H1 (cell line): ENCODE measurements around the gene COX14. TPM values are rescaled to one million over a fixed set of nuclear protein-coding genes. Genes with fewer than 3 reads are reported as not detected.

ENCODE experiments used
- CTCF ChIA-PET: fragments of 300-600 bp; sonication (Branson Sonifier 250); formaldehyde crosslinking; loops from one replicate; lab custom pipeline; 2021; ENCODE audit not compliant: partially characterized antibody; lab: Charles Lee
- POLR2A ChIA-PET: fragments of 300-600 bp; sonication (Branson Sonifier 250); formaldehyde crosslinking; loops from one replicate; lab custom pipeline; 2021; ENCODE audit warnings: inconsistent platforms; ENCODE audit not compliant: partially characterized antibody; lab: Charles Lee
- DNase-seq, 2 experiments: peaks; one replicate each; pipeline versions ENCODE4 v3.0.0 to v3.0.0-alpha.2; 2010 to 2022; ENCODE audit warnings: low spot score in 2 of 2, low read depth in 1 of 2, mixed read lengths in 1 of 2
- FAIRE-seq: peaks from 2 replicates; lab custom pipeline; 2011; peaks lifted over from hg19 to GRCh38; lab: Jason Lieb, UNC
- H2AFZ ChIP-seq: 2 replicates; pipeline ENCODE4 v1.8.1; 2012; ENCODE audit warnings: low read length, inconsistent platforms
- H2AK5ac ChIP-seq: 2 replicates; pipeline ENCODE4 v1.6.1; 2013; ENCODE audit warnings: low read depth, low read length
- H2BK120ac ChIP-seq: replicated peaks from 2 replicates; pipeline ENCODE3; 2013; ENCODE audit warnings: low read depth, low read length, inconsistent platforms
- H2BK12ac ChIP-seq: 2 replicates; pipeline ENCODE4 v1.6.1; 2013; ENCODE audit warnings: low read depth, low read length
- H2BK15ac ChIP-seq: 2 replicates; pipeline ENCODE4 v1.6.1; 2013; ENCODE audit warnings: low read length
- H2BK20ac ChIP-seq: 2 replicates; pipeline ENCODE4 v1.6.1; 2013; ENCODE audit warnings: low read length
- H2BK5ac ChIP-seq: 2 replicates; pipeline ENCODE4 v1.6.1; 2013; ENCODE audit warnings: low read depth, low read length
- H3K14ac ChIP-seq: 2 replicates; pipeline ENCODE4 v1.6.1; 2013; ENCODE audit warnings: inconsistent platforms; ENCODE audit not compliant: insufficient read length
- H3K18ac ChIP-seq: 2 replicates; pipeline ENCODE4 v1.6.1; 2013; ENCODE audit warnings: low read length; ENCODE audit errors: extremely low read depth
- H3K23ac ChIP-seq: 2 replicates; pipeline ENCODE4 v1.6.1; 2013; ENCODE audit warnings: inconsistent platforms; ENCODE audit not compliant: insufficient read length
- H3K23me2 ChIP-seq: 2 replicates; pipeline ENCODE4 v1.6.1; 2013; ENCODE audit warnings: low read depth, low read length
- H3K27ac ChIP-seq: 2 replicates; pipeline ENCODE4 v1.6.1; 2011; ENCODE audit warnings: low read depth, low read length, inconsistent platforms
- H3K27me3 ChIP-seq, 4 experiments: replicated peaks in 1 of 4; 1 replicate in 1 of 4; 2 replicates in 3 of 4; pipeline versions ENCODE4 v1.6.1 to v1.8.1; 2011 to 2013; ENCODE audit warnings: low read length in 3 of 4, mild to moderate bottlenecking in 3 of 4, inconsistent platforms in 2 of 4, mixed read lengths in 2 of 4, moderate library complexity in 1 of 4; ENCODE audit not compliant: control insufficient read depth in 3 of 4, insufficient read depth in 3 of 4; ENCODE audit errors: extremely low read depth in 1 of 4
- H3K36me3 ChIP-seq, 4 experiments: 2 replicates each; pipeline versions ENCODE4 v1.6.1 to v1.8.1; 2011 to 2013; ENCODE audit warnings: mild to moderate bottlenecking in 4 of 4, low read length in 3 of 4, moderate library complexity in 2 of 4, control low read depth in 1 of 4, inconsistent platforms in 1 of 4; ENCODE audit not compliant: insufficient read depth in 4 of 4, control insufficient read depth in 2 of 4
- H3K4ac ChIP-seq: replicated peaks from 2 replicates; pipeline ENCODE3; 2013; ENCODE audit warnings: low read length, low read depth, mixed read lengths, inconsistent platforms; ENCODE audit not compliant: insufficient read length
- H3K4me1 ChIP-seq, 4 experiments: replicated peaks in 1 of 4; 1 replicate in 1 of 4; 2 replicates in 3 of 4; pipeline versions ENCODE4 v1.6.1 to v1.8.1; 2011 to 2013; ENCODE audit warnings: low read length in 3 of 4, inconsistent platforms in 2 of 4, mixed read lengths in 1 of 4; ENCODE audit not compliant: insufficient read depth in 4 of 4, control insufficient read depth in 3 of 4
- H3K4me2 ChIP-seq, 2 experiments: 2 replicates each; pipeline versions ENCODE4 v1.6.1 to v1.8.1; 2011 to 2013; ENCODE audit warnings: low read depth in 2 of 2, low read length in 2 of 2, control low read depth in 1 of 2, inconsistent platforms in 1 of 2, mild to moderate bottlenecking in 1 of 2; ENCODE audit not compliant: insufficient read depth in 1 of 2
- H3K4me3 ChIP-seq, 4 experiments: fragments of 200-600, 300-600 bp in 1 of 4; sonication (generic), shearing (Covaris generic), sonication (Bioruptor Twin) in 1 of 4; 2 replicates each; pipeline versions ENCODE4 v1.5.1 to v1.8.1; 2011 to 2016; ENCODE audit warnings: low read length in 4 of 4, low read depth in 3 of 4, control low read depth in 2 of 4, inconsistent platforms in 2 of 4, mild to moderate bottlenecking in 2 of 4, mixed read lengths in 1 of 4, moderate library complexity in 1 of 4; ENCODE audit not compliant: insufficient read depth in 2 of 4; ENCODE audit errors: extremely low read depth in 1 of 4
- H3K56ac ChIP-seq: replicated peaks from 2 replicates; pipeline ENCODE3; 2013; ENCODE audit warnings: low read depth, mild to moderate bottlenecking, mixed read lengths, low read length, inconsistent platforms; ENCODE audit not compliant: insufficient read length
- H3K79me1 ChIP-seq: 2 replicates; pipeline ENCODE4 v1.6.1; 2013; ENCODE audit warnings: low read depth, low read length, control low read depth
- H3K79me2 ChIP-seq, 2 experiments: 2 replicates each; pipeline versions ENCODE4 v1.6.1 to v1.8.1; 2012 to 2013; ENCODE audit warnings: low read length in 2 of 2, mild to moderate bottlenecking in 2 of 2, inconsistent platforms in 1 of 2; ENCODE audit not compliant: insufficient read depth in 2 of 2, control insufficient read depth in 1 of 2
- H3K9ac ChIP-seq, 4 experiments: replicated peaks in 1 of 4; 1 replicate in 1 of 4; 2 replicates in 3 of 4; pipeline versions ENCODE4 v1.6.1 to v1.8.1; 2011 to 2013; ENCODE audit warnings: low read depth in 3 of 4, low read length in 3 of 4, control low read depth in 2 of 4, mild to moderate bottlenecking in 2 of 4, moderate library complexity in 2 of 4, inconsistent platforms in 1 of 4; ENCODE audit errors: extremely low read depth in 1 of 4
- H3K9me3 ChIP-seq, 2 experiments: 2 replicates each; pipeline versions ENCODE4 v1.6.1 to v1.8.1; 2012 to 2013; ENCODE audit warnings: mild to moderate bottlenecking in 2 of 2, moderate library complexity in 2 of 2, control low read depth in 1 of 2, inconsistent platforms in 1 of 2, low read depth in 1 of 2, low read length in 1 of 2, mixed read lengths in 1 of 2; ENCODE audit not compliant: insufficient read depth in 2 of 2
- H4K20me1 ChIP-seq, 2 experiments: replicated peaks in 1 of 2; 2 replicates each; pipeline versions ENCODE3 to v1.8.1; 2011 to 2013; ENCODE audit warnings: inconsistent platforms in 2 of 2, low read length in 2 of 2, mild to moderate bottlenecking in 1 of 2; ENCODE audit not compliant: insufficient read depth in 2 of 2, control insufficient read depth in 1 of 2
- H4K5ac ChIP-seq: 2 replicates; pipeline ENCODE4 v1.6.1; 2013; ENCODE audit warnings: low read length, low read depth, mixed read lengths, inconsistent platforms; ENCODE audit not compliant: insufficient read length
- H4K8ac ChIP-seq: 2 replicates; pipeline ENCODE4 v1.8.0; 2013; ENCODE audit warnings: mild to moderate bottlenecking, moderate library complexity, low read length, inconsistent platforms; ENCODE audit not compliant: insufficient read depth; ENCODE audit errors: extremely low read depth
- H4K91ac ChIP-seq: replicated peaks from 2 replicates; pipeline ENCODE3; 2013; ENCODE audit warnings: low read length, mixed read lengths, inconsistent platforms; ENCODE audit not compliant: insufficient read length
- BCL11A ChIP-seq, 2 experiments: IDR thresholded peaks; one replicate each; pipeline ENCODE4 v1.6.1; 2011; ENCODE audit warnings: low read depth in 2 of 2, low read length in 2 of 2, mild to moderate bottlenecking in 2 of 2
- GTF2F1 ChIP-seq: IDR thresholded peaks from 2 replicates; pipeline ENCODE4 v1.6.1; 2012; ENCODE audit warnings: low read depth, low read length, improper control_type of control experiment, borderline replicate concordance
- HDAC2 ChIP-seq, 2 experiments: fragments of 300-600 bp in 1 of 2; sonication (generic) in 1 of 2; IDR thresholded peaks; 2 replicates each; pipeline ENCODE4 v1.6.1; 2011 to 2012; ENCODE audit warnings: low read depth in 2 of 2, low read length in 2 of 2, mild to moderate bottlenecking in 2 of 2, moderate library complexity in 2 of 2, borderline replicate concordance in 1 of 2, inconsistent platforms in 1 of 2
- JUN ChIP-seq: IDR thresholded peaks from 2 replicates; pipeline ENCODE4 v1.6.1; 2011; ENCODE audit warnings: low read depth, mild to moderate bottlenecking, improper control_type of control experiment, low read length
- JUND ChIP-seq: IDR thresholded peaks from 2 replicates; pipeline ENCODE4 v1.6.1; 2011; ENCODE audit warnings: mild to moderate bottlenecking, improper control_type of control experiment, low read length
- RBBP5 ChIP-seq: IDR thresholded peaks from 2 replicates; pipeline ENCODE4 v1.7.1; 2012; ENCODE audit warnings: low read depth, mild to moderate bottlenecking, inconsistent platforms, low read length, moderate library complexity, borderline replicate concordance
- SIN3A ChIP-seq, 2 experiments: IDR thresholded peaks in 1 of 2; conservative IDR thresholded peaks in 1 of 2; 2 replicates each; pipeline ENCODE4 v1.6.1; 2011 to 2012; ENCODE audit warnings: low read length in 2 of 2, improper control_type of control experiment in 1 of 2, low read depth in 1 of 2, mild to moderate bottlenecking in 1 of 2
- SIX5 ChIP-seq: IDR thresholded peaks from 2 replicates; pipeline ENCODE4 v1.6.1; 2011; ENCODE audit warnings: mild to moderate bottlenecking, low read depth, low read length
- SP2 ChIP-seq: IDR thresholded peaks from 2 replicates; pipeline ENCODE4 v1.6.1; 2012; ENCODE audit warnings: mild to moderate bottlenecking, low read length, inconsistent platforms
- TBP ChIP-seq: IDR thresholded peaks from 2 replicates; pipeline ENCODE4 v1.6.1; 2011; ENCODE audit warnings: low read depth, low read length, improper control_type of control experiment
- WGBS, 2 experiments: shearing (Covaris generic) in 1 of 2; methylation state at CpG; one replicate each; pipeline versions ENCODE4 v1.1.6 to v1.1.7; 2013 to 2015; ENCODE audit warnings: low lambda C conversion rate in 2 of 2, mixed read lengths in 2 of 2, inconsistent platforms in 1 of 2, low coverage in 1 of 2, missing lambda C conversion rate in 1 of 2; ENCODE audit not compliant: insufficient replicate concordance in 2 of 2, insufficient coverage in 1 of 2, insufficient read length in 1 of 2; ENCODE audit errors: extremely low coverage in 1 of 2, missing lambda C conversion rate in 1 of 2; 5-methylcytosine and 5-hydroxymethylcytosine counted together
- polyA plus RNA-seq, 7 experiments: library from polyadenylated mRNA; depleted of rRNA in 3 of 7; stranded (reverse) in 5 of 7; unstranded in 2 of 7; fragments of >200 nt in 5 of 7; fragments of 200-250 nt in 2 of 7; gene quantifications; 1 replicate in 5 of 7; 2 replicates in 1 of 7; 4 replicates in 1 of 7; pipeline versions ENCODE4 v1.2.1 to v1.2.3, GENCODE V29; 2011 to 2013; ENCODE audit warnings: missing spikeins in 2 of 7, mixed read lengths in 2 of 7
- total RNA-seq: library from RNA; stranded (reverse); fragmentation: NEBNext Ultra II Directional; extraction: Animal tissue kit (Norgen Biotek cat#: 25700); gene quantifications from 2 replicates; pipeline ENCODE4 v1.2.1, GENCODE V29; 2021

COX14 gene
- total and polyA plus RNA-seq, 2 of the 8 experiments (the other 6 are each of a cell fraction or from before 2014, with no cell fraction given), result 40.1 to 102 TPM

DNA sequence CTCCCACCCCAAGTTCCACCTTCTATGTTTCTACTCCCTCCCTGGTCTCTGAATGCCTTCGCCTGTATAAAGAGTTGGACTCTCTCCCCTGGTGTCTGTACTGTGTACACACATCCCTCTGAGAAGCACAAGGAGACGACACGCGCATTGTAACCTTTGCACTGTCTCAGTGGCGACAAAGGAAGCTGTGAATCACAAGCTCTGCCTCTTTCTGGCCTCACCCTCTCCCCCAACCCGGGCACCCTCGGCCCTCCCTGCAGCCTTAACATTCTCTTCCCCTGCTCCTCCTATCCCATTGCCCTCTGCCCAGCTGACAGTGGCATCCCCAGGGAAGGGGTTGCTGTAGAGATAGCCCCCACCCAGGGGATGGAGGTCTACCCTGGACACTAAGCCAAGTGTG lies 29.4 kb upstream of the COX14 start:
- no peak overlapping the region for H2BK120ac ChIP-seq
- H2BK5ac ChIP-seq, result no peak overlapping the region
- H2AK5ac ChIP-seq, result 0 out of 2 replicates have a peak overlapping the region, but pooled peaks have one; percentile 34
- no peaks in the 10 kb centered on the region for H3K9me3 ChIP-seq
- no peak overlapping the region for H3K4me3 ChIP-seq
- H3K27ac ChIP-seq, result no peak overlapping the region
- peaks cover 9% of the 10 kb centered on the region for H3K23me2 ChIP-seq
- H3K79me1 ChIP-seq, result no peaks in the 10 kb centered on the region; the same call in 1 of the 2 replicates
- no peak for DNase-seq
- WGBS, 2 experiments, result 87% methylated on average over 7 of the region's 7 CpGs; no CpG with 5 or more reads in 1 of the 2 experiments
- no peak overlapping the region for H3K56ac ChIP-seq
- CTCF ChIA-PET, result interaction anchor here (1.0 to 27.3 kb wide), 10 partner anchors 8 to 116 kb away, joined by 3 to 625 read pairs (median 6); partner anchors contain the start of genes CERS5, COX14 and GPD1
- no peak overlapping the region for H2BK12ac ChIP-seq
- H4K8ac ChIP-seq, result no peak overlapping the region; the same call in 1 of the 2 replicates
- H3K4ac ChIP-seq, result peak overlapping the region; percentile 59
- H3K14ac ChIP-seq, result no peak overlapping the region
- H4K20me1 ChIP-seq, result peaks cover 0 to 9% of the 10 kb centered on the region in 2 experiments
- peaks cover 8 to 14% (median 12%) of the 10 kb centered on the region in 4 experiments for H3K36me3 ChIP-seq
- no peak overlapping the region for H3K18ac ChIP-seq
- H3K79me2 ChIP-seq, result peaks cover 0 to 22% of the 10 kb centered on the region in 2 experiments; a peak in 3 of 4 replicates
- H3K9ac ChIP-seq, result no peak overlapping the region
- no peak overlapping the region for H3K4me2 ChIP-seq
- no peak overlapping the region for H2AFZ ChIP-seq
- TF ChIP-seq BCL11A (IDR thresholded peaks at IDR 0.05; ENCODE audit: low read depth in 2 of 2, low read length in 2 of 2) (no peak), GTF2F1 (no peak), TBP (no peak), JUND (no peak), SIN3A (conservative IDR thresholded peaks at IDR 0.05 in 1 of 2, IDR thresholded peaks at IDR 0.05 in 1 of 2; ENCODE audit: low read depth in 1 of 2, low read length in 2 of 2) (no peak), JUN (no peak), SP2 (no peak), RBBP5 (no peak), HDAC2 (IDR thresholded peaks at IDR 0.05; ENCODE audit: borderline replicate concordance in 1 of 2, low read depth in 2 of 2, low read length in 2 of 2) (no peak), SIX5 (no peak)
- no peak overlapping the region for H4K5ac ChIP-seq
- no peak overlapping the region for H3K23ac ChIP-seq
- POLR2A ChIA-PET, result interaction anchor here (1.1 to 25.0 kb wide), 4 partner anchors 9 to 85 kb away, joined by 3 to 457 read pairs (median 6); partner anchors contain the start of genes CERS5, COX14 and GPD1
- no peak overlapping the region for H2BK15ac ChIP-seq
- peaks cover 0 to 15% (median 9%) of the 10 kb centered on the region in 4 experiments; a peak in 4 of 7 replicates for H3K27me3 ChIP-seq
- H3K4me1 ChIP-seq, result peaks cover 0 to 8% (median 5%) of the 10 kb centered on the region in 4 experiments; a peak in 3 of 7 replicates
- no peak overlapping the region for H2BK20ac ChIP-seq
- no peak overlapping the region for H4K91ac ChIP-seq
- FAIRE-seq, result no peak
